HG02571 (cell line): ENCODE results near the gene KIAA1614.
"Not testable (repeated sequence)": the region's sequence is repeated elsewhere in the genome, so short reads cannot be mapped to it uniquely, and the experiment has no call there.

Experiments used
- ATAC-seq: cut with Tn5 transposase; IDR thresholded peaks from one replicate; pipeline ENCODE4 v1.9.1; 2021; ENCODE audit warnings: mild to moderate bottlenecking, moderate library complexity; ENCODE audit not compliant: unreplicated experiment

The KIAA1614 gene

GRCh38 chr1:180954005-180954800, 41.5 kb downstream of the KIAA1614 start:
- ATAC-seq, result peak; percentile 67

GRCh38 chr1:180954801-180955165, 42.1 kb downstream of the KIAA1614 start:
- no peak for ATAC-seq

GRCh38 chr1:180956028-180956640, 43.4 kb downstream of the KIAA1614 start:
- ATAC-seq, result no peak

GRCh38 chr1:180959620-180960019, 46.9 kb downstream of the KIAA1614 start:
- not testable (repeated sequence) for ATAC-seq

- no peak for ATAC-seq
These were observed 48.9 kb downstream of the KIAA1614 start for GRCh38 chr1:180961622-180962021.

GRCh38 chr1:180962178-180962577, 49.5 kb downstream of the KIAA1614 start:
- no peak for ATAC-seq

- ATAC-seq, result no peak
These were observed 51.4 kb downstream of the KIAA1614 start for GRCh38 chr1:180964056-180964455.

GRCh38 chr1:180964595-180964994, 51.9 kb downstream of the KIAA1614 start:
- ATAC-seq, result no peak

- no peak for ATAC-seq
These were observed 53.6 kb downstream of the KIAA1614 start for GRCh38 chr1:180966312-180966711.

GRCh38 chr1:180966744-180967536, 54.2 kb downstream of the KIAA1614 start:
- no peak for ATAC-seq

- ATAC-seq, result no peak
These were observed 54.9 kb downstream of the KIAA1614 start for GRCh38 chr1:180967558-180967957.

- not testable (repeated sequence) for ATAC-seq
These were observed 56.1 kb downstream of the KIAA1614 start for GRCh38 chr1:180968834-180969233.

- ATAC-seq, result no peak
These were observed 56.7 kb downstream of the KIAA1614 start for GRCh38 chr1:180969434-180969833.

- ATAC-seq, result no peak
These were observed 57.8 kb downstream of the KIAA1614 start for GRCh38 chr1:180970333-180971079.

GRCh38 chr1:180971273-180971997, 58.7 kb downstream of the KIAA1614 start:
- ATAC-seq, result no peak

GRCh38 chr1:180973369-180973768, 60.7 kb downstream of the KIAA1614 start:
- no peak for ATAC-seq

GRCh38 chr1:180974236-180974635, 61.5 kb downstream of the KIAA1614 start:
- ATAC-seq, result no peak

- ATAC-seq, result no peak
These were observed 62.9 kb downstream of the KIAA1614 start for GRCh38 chr1:180975551-180975950.

GRCh38 chr1:180976191-180976590, 63.5 kb downstream of the KIAA1614 start:
- no peak for ATAC-seq

GRCh38 chr1:180976732-180977357, 64.1 kb downstream of the KIAA1614 start:
- no peak for ATAC-seq
